H1 (cell line): ENCODE measurements around the gene ELAVL2. TPM values are rescaled to one million over a fixed set of nuclear protein-coding genes. Genes with fewer than 3 reads are reported as not detected.

Source experiments
- CTCF ChIA-PET: fragments of 300-600 bp; sonication (Branson Sonifier 250); formaldehyde crosslinking; loops from one replicate; lab custom pipeline; 2021; ENCODE audit not compliant: partially characterized antibody; lab: Charles Lee
- POLR2A ChIA-PET: fragments of 300-600 bp; sonication (Branson Sonifier 250); formaldehyde crosslinking; loops from one replicate; lab custom pipeline; 2021; ENCODE audit warnings: inconsistent platforms; ENCODE audit not compliant: partially characterized antibody; lab: Charles Lee
- DNase-seq, 2 experiments: peaks; one replicate each; pipeline versions ENCODE4 v3.0.0 to v3.0.0-alpha.2; 2010 to 2022; ENCODE audit warnings: low spot score in 2 of 2, low read depth in 1 of 2, mixed read lengths in 1 of 2
- FAIRE-seq: peaks from 2 replicates; lab custom pipeline; 2011; peaks lifted over from hg19 to GRCh38; lab: Jason Lieb, UNC
- H2AFZ ChIP-seq: 2 replicates; pipeline ENCODE4 v1.8.1; 2012; ENCODE audit warnings: low read length, inconsistent platforms
- H2AK5ac ChIP-seq: 2 replicates; pipeline ENCODE4 v1.6.1; 2013; ENCODE audit warnings: low read depth, low read length
- H2BK120ac ChIP-seq: replicated peaks from 2 replicates; pipeline ENCODE3; 2013; ENCODE audit warnings: low read depth, low read length, inconsistent platforms
- H2BK12ac ChIP-seq: 2 replicates; pipeline ENCODE4 v1.6.1; 2013; ENCODE audit warnings: low read depth, low read length
- H2BK15ac ChIP-seq: 2 replicates; pipeline ENCODE4 v1.6.1; 2013; ENCODE audit warnings: low read length
- H2BK20ac ChIP-seq: 2 replicates; pipeline ENCODE4 v1.6.1; 2013; ENCODE audit warnings: low read length
- H2BK5ac ChIP-seq: 2 replicates; pipeline ENCODE4 v1.6.1; 2013; ENCODE audit warnings: low read depth, low read length
- H3K14ac ChIP-seq: 2 replicates; pipeline ENCODE4 v1.6.1; 2013; ENCODE audit warnings: inconsistent platforms; ENCODE audit not compliant: insufficient read length
- H3K18ac ChIP-seq: 2 replicates; pipeline ENCODE4 v1.6.1; 2013; ENCODE audit warnings: low read length; ENCODE audit errors: extremely low read depth
- H3K23ac ChIP-seq: 2 replicates; pipeline ENCODE4 v1.6.1; 2013; ENCODE audit warnings: inconsistent platforms; ENCODE audit not compliant: insufficient read length
- H3K23me2 ChIP-seq: 2 replicates; pipeline ENCODE4 v1.6.1; 2013; ENCODE audit warnings: low read depth, low read length
- H3K27ac ChIP-seq: 2 replicates; pipeline ENCODE4 v1.6.1; 2011; ENCODE audit warnings: low read depth, low read length, inconsistent platforms
- H3K27me3 ChIP-seq, 4 experiments: replicated peaks in 1 of 4; 1 replicate in 1 of 4; 2 replicates in 3 of 4; pipeline versions ENCODE4 v1.6.1 to v1.8.1; 2011 to 2013; ENCODE audit warnings: low read length in 3 of 4, mild to moderate bottlenecking in 3 of 4, inconsistent platforms in 2 of 4, mixed read lengths in 2 of 4, moderate library complexity in 1 of 4; ENCODE audit not compliant: control insufficient read depth in 3 of 4, insufficient read depth in 3 of 4; ENCODE audit errors: extremely low read depth in 1 of 4
- H3K36me3 ChIP-seq, 4 experiments: 2 replicates each; pipeline versions ENCODE4 v1.6.1 to v1.8.1; 2011 to 2013; ENCODE audit warnings: mild to moderate bottlenecking in 4 of 4, low read length in 3 of 4, moderate library complexity in 2 of 4, control low read depth in 1 of 4, inconsistent platforms in 1 of 4; ENCODE audit not compliant: insufficient read depth in 4 of 4, control insufficient read depth in 2 of 4
- H3K4ac ChIP-seq: replicated peaks from 2 replicates; pipeline ENCODE3; 2013; ENCODE audit warnings: low read length, low read depth, mixed read lengths, inconsistent platforms; ENCODE audit not compliant: insufficient read length
- H3K4me1 ChIP-seq, 4 experiments: replicated peaks in 1 of 4; 1 replicate in 1 of 4; 2 replicates in 3 of 4; pipeline versions ENCODE4 v1.6.1 to v1.8.1; 2011 to 2013; ENCODE audit warnings: low read length in 3 of 4, inconsistent platforms in 2 of 4, mixed read lengths in 1 of 4; ENCODE audit not compliant: insufficient read depth in 4 of 4, control insufficient read depth in 3 of 4
- H3K4me2 ChIP-seq, 2 experiments: 2 replicates each; pipeline versions ENCODE4 v1.6.1 to v1.8.1; 2011 to 2013; ENCODE audit warnings: low read depth in 2 of 2, low read length in 2 of 2, control low read depth in 1 of 2, inconsistent platforms in 1 of 2, mild to moderate bottlenecking in 1 of 2; ENCODE audit not compliant: insufficient read depth in 1 of 2
- H3K4me3 ChIP-seq, 4 experiments: fragments of 200-600, 300-600 bp in 1 of 4; sonication (generic), shearing (Covaris generic), sonication (Bioruptor Twin) in 1 of 4; 2 replicates each; pipeline versions ENCODE4 v1.5.1 to v1.8.1; 2011 to 2016; ENCODE audit warnings: low read length in 4 of 4, low read depth in 3 of 4, control low read depth in 2 of 4, inconsistent platforms in 2 of 4, mild to moderate bottlenecking in 2 of 4, mixed read lengths in 1 of 4, moderate library complexity in 1 of 4; ENCODE audit not compliant: insufficient read depth in 2 of 4; ENCODE audit errors: extremely low read depth in 1 of 4
- H3K56ac ChIP-seq: replicated peaks from 2 replicates; pipeline ENCODE3; 2013; ENCODE audit warnings: low read depth, mild to moderate bottlenecking, mixed read lengths, low read length, inconsistent platforms; ENCODE audit not compliant: insufficient read length
- H3K79me1 ChIP-seq: 2 replicates; pipeline ENCODE4 v1.6.1; 2013; ENCODE audit warnings: low read depth, low read length, control low read depth
- H3K79me2 ChIP-seq, 2 experiments: 2 replicates each; pipeline versions ENCODE4 v1.6.1 to v1.8.1; 2012 to 2013; ENCODE audit warnings: low read length in 2 of 2, mild to moderate bottlenecking in 2 of 2, inconsistent platforms in 1 of 2; ENCODE audit not compliant: insufficient read depth in 2 of 2, control insufficient read depth in 1 of 2
- H3K9ac ChIP-seq, 4 experiments: replicated peaks in 1 of 4; 1 replicate in 1 of 4; 2 replicates in 3 of 4; pipeline versions ENCODE4 v1.6.1 to v1.8.1; 2011 to 2013; ENCODE audit warnings: low read depth in 3 of 4, low read length in 3 of 4, control low read depth in 2 of 4, mild to moderate bottlenecking in 2 of 4, moderate library complexity in 2 of 4, inconsistent platforms in 1 of 4; ENCODE audit errors: extremely low read depth in 1 of 4
- H3K9me3 ChIP-seq, 2 experiments: 2 replicates each; pipeline versions ENCODE4 v1.6.1 to v1.8.1; 2012 to 2013; ENCODE audit warnings: mild to moderate bottlenecking in 2 of 2, moderate library complexity in 2 of 2, control low read depth in 1 of 2, inconsistent platforms in 1 of 2, low read depth in 1 of 2, low read length in 1 of 2, mixed read lengths in 1 of 2; ENCODE audit not compliant: insufficient read depth in 2 of 2
- H4K20me1 ChIP-seq, 2 experiments: replicated peaks in 1 of 2; 2 replicates each; pipeline versions ENCODE3 to v1.8.1; 2011 to 2013; ENCODE audit warnings: inconsistent platforms in 2 of 2, low read length in 2 of 2, mild to moderate bottlenecking in 1 of 2; ENCODE audit not compliant: insufficient read depth in 2 of 2, control insufficient read depth in 1 of 2
- H4K5ac ChIP-seq: 2 replicates; pipeline ENCODE4 v1.6.1; 2013; ENCODE audit warnings: low read length, low read depth, mixed read lengths, inconsistent platforms; ENCODE audit not compliant: insufficient read length
- H4K8ac ChIP-seq: 2 replicates; pipeline ENCODE4 v1.8.0; 2013; ENCODE audit warnings: mild to moderate bottlenecking, moderate library complexity, low read length, inconsistent platforms; ENCODE audit not compliant: insufficient read depth; ENCODE audit errors: extremely low read depth
- H4K91ac ChIP-seq: replicated peaks from 2 replicates; pipeline ENCODE3; 2013; ENCODE audit warnings: low read length, mixed read lengths, inconsistent platforms; ENCODE audit not compliant: insufficient read length
- CHD2 ChIP-seq: IDR thresholded peaks from 2 replicates; pipeline ENCODE4 v1.6.1; 2012; ENCODE audit warnings: low read length, improper control_type of control experiment
- EGR1 ChIP-seq: IDR thresholded peaks from 2 replicates; pipeline ENCODE4 v1.6.1; 2011; ENCODE audit warnings: low read depth, low read length, borderline replicate concordance
- KDM4A ChIP-seq: IDR thresholded peaks from one replicate; pipeline ENCODE4 v1.7.1; 2012; ENCODE audit warnings: low read depth, mild to moderate bottlenecking, moderate library complexity, low read length, inconsistent platforms; ENCODE audit not compliant: severe bottlenecking
- NANOG ChIP-seq: IDR thresholded peaks from 2 replicates; pipeline ENCODE4 v1.6.1; 2011; ENCODE audit warnings: low read length, low read depth, mild to moderate bottlenecking, inconsistent platforms; ENCODE audit not compliant: insufficient read depth, poor library complexity, severe bottlenecking
- PHF8 ChIP-seq: fragments of 200-600 bp; sonication (generic); conservative IDR thresholded peaks from 2 replicates; pipeline ENCODE4 v1.7.1; 2012; ENCODE audit warnings: low read depth, mild to moderate bottlenecking, inconsistent platforms, low read length, moderate library complexity
- RNF2 ChIP-seq: fragments of 200-900, 300-1000 bp; sonication (generic); IDR thresholded peaks from 2 replicates; pipeline ENCODE4 v1.7.1; 2016; ENCODE audit warnings: borderline replicate concordance, low read depth, mild to moderate bottlenecking, antibody characterized with exemption, low read length; ENCODE audit not compliant: poor library complexity, severe bottlenecking; ENCODE audit errors: missing control alignments
- SIN3A ChIP-seq, 2 experiments: IDR thresholded peaks in 1 of 2; conservative IDR thresholded peaks in 1 of 2; 2 replicates each; pipeline ENCODE4 v1.6.1; 2011 to 2012; ENCODE audit warnings: low read length in 2 of 2, improper control_type of control experiment in 1 of 2, low read depth in 1 of 2, mild to moderate bottlenecking in 1 of 2
- TBP ChIP-seq: IDR thresholded peaks from 2 replicates; pipeline ENCODE4 v1.6.1; 2011; ENCODE audit warnings: low read depth, low read length, improper control_type of control experiment
- TEAD4 ChIP-seq: IDR thresholded peaks from 2 replicates; pipeline ENCODE4 v1.6.1; 2012; ENCODE audit warnings: low read depth, low read length, inconsistent platforms, mixed read lengths
- polyA plus RNA-seq, 7 experiments: library from polyadenylated mRNA; depleted of rRNA in 3 of 7; stranded (reverse) in 5 of 7; unstranded in 2 of 7; fragments of >200 nt in 5 of 7; fragments of 200-250 nt in 2 of 7; gene quantifications; 1 replicate in 5 of 7; 2 replicates in 1 of 7; 4 replicates in 1 of 7; pipeline versions ENCODE4 v1.2.1 to v1.2.3, GENCODE V29; 2011 to 2013; ENCODE audit warnings: missing spikeins in 2 of 7, mixed read lengths in 2 of 7
- total RNA-seq: library from RNA; stranded (reverse); fragmentation: NEBNext Ultra II Directional; extraction: Animal tissue kit (Norgen Biotek cat#: 25700); gene quantifications from 2 replicates; pipeline ENCODE4 v1.2.1, GENCODE V29; 2021
- TF ChIP-seq, protein P1 (sequence below): IDR thresholded peaks from 2 replicates; pipeline ENCODE4 v1.6.1; 2012; ENCODE audit warnings: inconsistent platforms
- TF ChIP-seq, protein P2 (sequence below): IDR thresholded peaks from 2 replicates; pipeline ENCODE4 v1.6.1; 2012; ENCODE audit warnings: low read length, inconsistent platforms

ELAVL2 gene
- total and polyA plus RNA-seq, 2 of the 8 experiments (the other 6 are each of a cell fraction or from before 2014, with no cell fraction given), result 4.9 to 21.9 TPM

DNA sequence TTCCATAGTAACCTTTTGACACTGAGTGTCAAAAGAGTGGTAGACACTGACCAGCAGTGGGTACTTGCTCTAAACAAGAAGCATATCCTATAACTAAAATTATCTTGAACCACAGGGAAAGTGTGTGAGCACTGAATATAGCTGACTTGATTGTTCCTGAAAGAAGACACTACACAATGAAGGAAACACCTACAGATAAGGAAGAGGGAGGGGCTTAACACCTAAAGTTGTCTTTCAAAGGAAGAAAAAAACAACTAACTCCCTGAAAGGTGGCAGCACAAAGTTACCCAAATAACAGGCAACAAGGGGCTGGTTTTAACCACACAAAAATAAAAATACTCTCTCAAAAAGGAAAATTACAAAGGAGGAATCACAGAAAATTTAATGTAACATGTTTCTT is 6.6 kb downstream of the ELAVL2 start:
- H4K91ac ChIP-seq, result no peak overlapping the region
- no peak overlapping the region for H3K56ac ChIP-seq
- no peak overlapping the region for H2BK12ac ChIP-seq
- H3K4me3 ChIP-seq, result peak overlapping the region; percentile 61 to 79 (median 66); a peak in 4 of 8 replicates
- peaks cover 5 to 22% (median 14%) of the 10 kb centered on the region in 4 experiments; a peak in 6 of 7 replicates for H3K27me3 ChIP-seq
- H3K4me1 ChIP-seq, result peaks cover 2 to 11% (median 10%) of the 10 kb centered on the region in 4 experiments; a peak in 5 of 7 replicates
- H3K36me3 ChIP-seq, result no peaks in the 10 kb centered on the region
- peaks cover 17 to 73% of the 10 kb centered on the region in 2 experiments for H3K79me2 ChIP-seq
- H4K20me1 ChIP-seq, result peaks cover 0 to 17% of the 10 kb centered on the region in 2 experiments
- no peak overlapping the region for H2BK20ac ChIP-seq
- CTCF ChIA-PET, result interaction anchor here (1.3 kb wide), 1 partner anchor 34 kb away, joined by 4 read pairs; no protein-coding TSS in a partner anchor
- H4K5ac ChIP-seq, result no peak overlapping the region
- no peak for DNase-seq
- H4K8ac ChIP-seq, result no peak overlapping the region
- H3K9me3 ChIP-seq, result no peaks in the 10 kb centered on the region
- H3K79me1 ChIP-seq, result no peaks in the 10 kb centered on the region; the same call in 1 of the 2 replicates
- H3K27ac ChIP-seq, result no peak overlapping the region
- no peak for FAIRE-seq
- POLR2A ChIA-PET, result interaction anchor here (1.3 to 2.0 kb wide), 3 partner anchors 8 to 82 kb away, joined by 3 to 5 read pairs (median 4); no protein-coding TSS in a partner anchor
- H3K9ac ChIP-seq, result no peak overlapping the region
- H3K23ac ChIP-seq, result no peak overlapping the region
- peak overlapping the region; percentile 97 to 98 for H3K4me2 ChIP-seq
- H2BK15ac ChIP-seq, result no peak overlapping the region
- H3K23me2 ChIP-seq, result peaks cover 32% of the 10 kb centered on the region
- H2AK5ac ChIP-seq, result no peak overlapping the region
- H3K18ac ChIP-seq, result no peak overlapping the region; the same call in 1 of the 2 replicates
- H3K4ac ChIP-seq, result no peak overlapping the region
- H2BK120ac ChIP-seq, result no peak overlapping the region
- H3K14ac ChIP-seq, result no peak overlapping the region
- no peak overlapping the region for H2AFZ ChIP-seq
- H2BK5ac ChIP-seq, result no peak overlapping the region
- TF ChIP-seq, protein P1, sequence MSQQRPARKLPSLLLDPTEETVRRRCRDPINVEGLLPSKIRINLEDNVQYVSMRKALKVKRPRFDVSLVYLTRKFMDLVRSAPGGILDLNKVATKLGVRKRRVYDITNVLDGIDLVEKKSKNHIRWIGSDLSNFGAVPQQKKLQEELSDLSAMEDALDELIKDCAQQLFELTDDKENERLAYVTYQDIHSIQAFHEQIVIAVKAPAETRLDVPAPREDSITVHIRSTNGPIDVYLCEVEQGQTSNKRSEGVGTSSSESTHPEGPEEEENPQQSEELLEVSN, result no peak
- TF ChIP-seq RNF2 (no peak), PHF8 (no peak), SIN3A (conservative IDR thresholded peaks at IDR 0.05 in 1 of 2, IDR thresholded peaks at IDR 0.05 in 1 of 2; ENCODE audit: low read depth in 1 of 2, low read length in 2 of 2) (no peak), EGR1 (no peak), CHD2 (no peak), TEAD4 (no peak), TBP (no peak), NANOG (no peak), KDM4A (no peak)
- TF ChIP-seq, protein P2, sequence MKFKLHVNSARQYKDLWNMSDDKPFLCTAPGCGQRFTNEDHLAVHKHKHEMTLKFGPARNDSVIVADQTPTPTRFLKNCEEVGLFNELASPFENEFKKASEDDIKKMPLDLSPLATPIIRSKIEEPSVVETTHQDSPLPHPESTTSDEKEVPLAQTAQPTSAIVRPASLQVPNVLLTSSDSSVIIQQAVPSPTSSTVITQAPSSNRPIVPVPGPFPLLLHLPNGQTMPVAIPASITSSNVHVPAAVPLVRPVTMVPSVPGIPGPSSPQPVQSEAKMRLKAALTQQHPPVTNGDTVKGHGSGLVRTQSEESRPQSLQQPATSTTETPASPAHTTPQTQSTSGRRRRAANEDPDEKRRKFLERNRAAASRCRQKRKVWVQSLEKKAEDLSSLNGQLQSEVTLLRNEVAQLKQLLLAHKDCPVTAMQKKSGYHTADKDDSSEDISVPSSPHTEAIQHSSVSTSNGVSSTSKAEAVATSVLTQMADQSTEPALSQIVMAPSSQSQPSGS, result no peak
